PC-3 (cell line): Measurements from ENCODE around the gene RPS15. TPM values are rescaled to one million over a fixed set of nuclear protein-coding genes. Genes with fewer than 3 reads are reported as not detected.

Experiments
- ATAC-seq: fragments of 200-7000 bp; cut with Tn5 transposase; 2 replicates; pipeline ENCODE4 v1.9.1; 2020; ENCODE audit warnings: mild to moderate bottlenecking, moderate library complexity
- BruUV-seq: library from RNA; stranded (reverse); fragments of 400-500 nt; replicated peaks from 2 replicates; lab custom pipeline; 2021; lab: Mats Ljungman, UMichigan
- CTCF ChIA-PET: fragments of 300-600 bp; sonication (Branson Sonifier 250); formaldehyde crosslinking; loops from one replicate; lab custom pipeline; 2022; ENCODE audit warnings: antibody characterized with exemption; lab: Charles Lee
- POLR2A ChIA-PET: fragments of 300-600 bp; sonication (Branson Sonifier 250); formaldehyde crosslinking; loops from one replicate; lab custom pipeline; 2022; ENCODE audit warnings: antibody characterized with exemption; ENCODE audit not compliant: unreplicated experiment; lab: Charles Lee
- DNase-seq: peaks from one replicate; pipeline ENCODE4 v3.0.0-alpha.2; 2015
- H2AFZ ChIP-seq: fragments of 300-600 bp; sonication (generic); 2 replicates; pipeline ENCODE4 v1.6.0; 2016; ENCODE audit warnings: antibody characterized with exemption, low read length
- H3F3A ChIP-seq: fragments of 300-600 bp; sonication (generic); one replicate; pipeline ENCODE4 v1.6.0; 2017; ENCODE audit warnings: antibody characterized with exemption, low read length, control low read depth, mild to moderate bottlenecking; ENCODE audit not compliant: unreplicated experiment
- H3K27ac ChIP-seq: fragments of 300-600 bp; sonication (generic); 2 replicates; pipeline ENCODE4 v1.5.1; 2016; ENCODE audit warnings: mild to moderate bottlenecking, low read length
- H3K27me3 ChIP-seq: fragments of 300-600 bp; sonication (generic); 2 replicates; pipeline ENCODE4 v1.6.1; 2016; ENCODE audit warnings: low read length, mixed read lengths
- H3K36me3 ChIP-seq: fragments of 300-600 bp; sonication (generic); 2 replicates; pipeline ENCODE4 v1.6.1; 2016; ENCODE audit warnings: low read depth, mixed run types, low read length, mixed read lengths
- H3K4me1 ChIP-seq: fragments of 300-600 bp; sonication (generic); 2 replicates; pipeline ENCODE4 v1.5.1; 2016; ENCODE audit warnings: low read length; ENCODE audit not compliant: insufficient read depth
- H3K4me2 ChIP-seq: fragments of 300-600 bp; sonication (generic); 2 replicates; pipeline ENCODE4 v1.6.0; 2016; ENCODE audit warnings: low read length
- H3K4me3 ChIP-seq: fragments of 300-600 bp; sonication (generic); 2 replicates; pipeline ENCODE4 v1.5.1; 2016; ENCODE audit warnings: mild to moderate bottlenecking, low read length, mixed read lengths
- H3K79me2 ChIP-seq: fragments of 300-600 bp; sonication (generic); 2 replicates; pipeline ENCODE4 v1.6.1; 2017; ENCODE audit warnings: low read length, mixed read lengths
- H3K9ac ChIP-seq: fragments of 300-600 bp; sonication (generic); 2 replicates; pipeline ENCODE4 v1.6.0; 2016; ENCODE audit warnings: mild to moderate bottlenecking, low read length
- H3K9me2 ChIP-seq: fragments of 300-600 bp; sonication (generic); replicated peaks from 2 replicates; pipeline ENCODE4 v1.6.1; 2016; ENCODE audit warnings: mixed run types, low read length, mixed read lengths
- H3K9me3 ChIP-seq: fragments of 300-600 bp; sonication (generic); 2 replicates; pipeline ENCODE4 v1.6.1; 2016; ENCODE audit warnings: low read length, mixed read lengths
- H4K20me1 ChIP-seq: fragments of 300-600 bp; sonication (generic); 2 replicates; pipeline ENCODE4 v1.6.1; 2016; ENCODE audit warnings: low read length, mixed read lengths
- CTCF ChIP-seq: fragments of 300-600 bp; sonication (generic); conservative IDR thresholded peaks from 2 replicates; pipeline ENCODE4 v1.5.1; 2017; ENCODE audit warnings: antibody characterized with exemption, low read depth, mild to moderate bottlenecking, low read length
- EZH2 ChIP-seq: fragments of 300-600 bp; sonication (generic); IDR thresholded peaks from one replicate; pipeline ENCODE4 v1.6.1; 2017; ENCODE audit warnings: antibody characterized with exemption, mild to moderate bottlenecking, low read length; ENCODE audit not compliant: unreplicated experiment
- EZH2phosphoT487 ChIP-seq: fragments of 300-600 bp; sonication (generic); IDR thresholded peaks from 2 replicates; pipeline ENCODE4 v1.6.1; 2018; ENCODE audit warnings: mild to moderate bottlenecking, antibody characterized with exemption, low read length, borderline replicate concordance
- intact Hi-C: fragments of 100-400 bp; cut with micrococcal nuclease; formaldehyde crosslinking; loops from 2 replicates; pipeline ENCODE4 v1.9.0; 2023
- total RNA-seq: library from RNA; depleted of rRNA; stranded (reverse); fragments of >200 nt; gene quantifications from 2 replicates; pipeline ENCODE4 v1.2.3, GENCODE V29; 2014

RPS15 gene
- total RNA-seq, 1 experiment from 2014 or later: 1,797 TPM

GRCh38 chr19:1465191-1466016 lies 27.2 kb downstream of the RPS15 start:
- Histone ChIP-seq H2AFZ (no peak overlapping the region), H3K9me2 (no peaks in the 10 kb centered on the region), H4K20me1 (no peaks in the 10 kb centered on the region), H3K4me3 (no peak overlapping the region), H3K9ac (no peak overlapping the region), H3K4me1 (peaks cover 6% of the 10 kb centered on the region), H3K27ac (no peak overlapping the region), H3F3A (no peaks in the 10 kb centered on the region), H3K79me2 (peaks cover 27% of the 10 kb centered on the region), H3K9me3 (no peaks in the 10 kb centered on the region), H3K36me3 (no peaks in the 10 kb centered on the region), H3K4me2 (no peak overlapping the region), H3K27me3 (no peaks in the 10 kb centered on the region)
- no TSS peak for BruUV-seq
- no peak for DNase-seq
- intact Hi-C loops: no loop called here
- CTCF ChIA-PET: no interaction called here
- no peak for ATAC-seq
- no peak for TF ChIP-seq EZH2
- TF ChIP-seq EZH2phosphoT487: no peak
- TF ChIP-seq CTCF: no peak
- POLR2A ChIA-PET: no interaction called here

- no peaks in the 10 kb centered on the region for H3K27me3 ChIP-seq
- ChIA-PET POLR2A (no interaction called here), CTCF (no interaction called here)
- no peak for TF ChIP-seq EZH2
- no peak for TF ChIP-seq CTCF
- TF ChIP-seq EZH2phosphoT487: no peak
- H3K79me2 ChIP-seq: peaks cover 27% of the 10 kb centered on the region
- no peak for DNase-seq
- H3K27ac ChIP-seq: no peak overlapping the region
- H3K9ac ChIP-seq: no peak overlapping the region
- no peak overlapping the region for H3K4me2 ChIP-seq
- H4K20me1 ChIP-seq: no peaks in the 10 kb centered on the region
- ATAC-seq: no peak
- no peaks in the 10 kb centered on the region for H3K9me2 ChIP-seq
- peaks cover 9% of the 10 kb centered on the region for H3K4me1 ChIP-seq
- intact Hi-C loops: no loop called here
- BruUV-seq: no TSS peak
- no peaks in the 10 kb centered on the region for H3K9me3 ChIP-seq
- no peaks in the 10 kb centered on the region for H3K36me3 ChIP-seq
- no peak overlapping the region for H3K4me3 ChIP-seq
- H2AFZ ChIP-seq: no peak overlapping the region
- no peaks in the 10 kb centered on the region for H3F3A ChIP-seq
Observed at GRCh38 chr19:1466018-1466460, 27.8 kb downstream of the RPS15 start.
